GM18519 (cell line): ENCODE data around the gene HMSD.

Experiments
- ATAC-seq: cut with Tn5 transposase; IDR thresholded peaks from one replicate; pipeline ENCODE4 v1.9.1; 2021; ENCODE audit warnings: mild to moderate bottlenecking, moderate library complexity; ENCODE audit not compliant: unreplicated experiment, low FRiP score

HMSD gene

DNA sequence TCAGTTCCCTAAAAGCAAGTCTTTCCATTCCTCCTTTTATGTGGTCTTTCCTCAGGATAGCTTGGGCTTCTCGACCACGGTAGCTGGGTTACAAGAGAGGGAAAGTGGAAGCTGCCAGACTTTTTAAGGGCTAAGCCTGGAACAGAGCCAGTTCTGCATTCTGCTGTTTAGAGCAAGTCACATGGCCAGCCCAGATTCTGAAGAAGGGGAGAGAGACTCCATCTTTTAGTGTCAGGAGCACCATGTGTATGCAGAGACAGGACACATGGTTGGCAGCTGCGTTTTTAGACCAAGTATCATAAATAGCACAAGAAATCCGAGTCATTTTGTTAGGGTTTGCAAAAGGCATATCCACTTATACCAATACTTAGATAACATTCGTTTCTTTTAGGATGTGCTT is 4.7 kb downstream of the HMSD start:
- no peak for ATAC-seq

- no peak for ATAC-seq
These were observed 7.7 kb downstream of the HMSD start for GRCh38 chr18:63956755-63957154.

DNA sequence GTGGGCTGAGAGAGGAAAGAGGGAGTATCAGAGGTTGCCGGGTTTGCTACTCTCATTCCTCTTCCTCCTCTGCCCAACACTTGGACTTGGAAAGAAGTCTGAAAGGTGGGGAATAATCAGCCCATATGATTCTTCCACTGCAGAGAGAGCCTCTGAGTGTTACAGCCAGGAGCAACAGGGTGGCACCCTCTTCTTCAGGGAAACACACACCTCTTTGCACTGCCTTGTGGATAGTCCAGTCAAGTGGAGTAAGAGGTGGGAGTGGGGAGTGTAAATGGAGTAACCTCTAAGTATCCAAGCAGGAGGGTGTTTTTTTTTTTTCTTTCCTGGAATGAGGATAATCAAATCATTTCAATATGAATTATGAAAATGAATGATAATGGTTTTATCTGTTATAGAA is 11.8 kb downstream of the HMSD start:
- ATAC-seq = no peak

DNA sequence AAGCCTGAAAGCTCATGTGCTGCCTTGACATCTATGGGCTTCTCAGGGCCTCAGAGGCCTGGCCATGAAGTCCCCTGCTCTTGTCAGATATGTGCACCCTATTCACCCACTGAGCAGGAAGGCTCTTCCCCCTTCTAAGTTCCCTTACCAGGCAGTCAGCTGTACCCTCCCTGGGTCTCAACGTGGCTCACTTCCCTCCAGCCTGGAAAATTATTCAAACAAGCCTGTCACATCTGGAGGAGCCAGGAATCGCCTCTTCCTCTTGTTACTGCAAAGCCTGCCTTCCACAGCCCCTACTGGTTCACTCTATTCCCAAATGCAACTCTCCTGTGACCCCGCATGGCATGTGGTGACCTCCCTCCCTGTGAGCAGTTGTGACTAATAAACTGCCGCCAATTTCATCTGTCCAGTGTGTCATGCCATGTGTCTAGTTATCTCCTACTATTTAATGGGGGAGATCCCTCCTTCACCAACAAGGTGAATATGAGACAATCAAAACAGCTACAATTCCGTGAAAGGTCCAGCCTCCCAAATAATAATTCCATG is 12.4 kb downstream of the HMSD start:
- ATAC-seq = no peak

GRCh38 chr18:63962137-63962536 is 13.0 kb downstream of the HMSD start:
- ATAC-seq = no peak

DNA sequence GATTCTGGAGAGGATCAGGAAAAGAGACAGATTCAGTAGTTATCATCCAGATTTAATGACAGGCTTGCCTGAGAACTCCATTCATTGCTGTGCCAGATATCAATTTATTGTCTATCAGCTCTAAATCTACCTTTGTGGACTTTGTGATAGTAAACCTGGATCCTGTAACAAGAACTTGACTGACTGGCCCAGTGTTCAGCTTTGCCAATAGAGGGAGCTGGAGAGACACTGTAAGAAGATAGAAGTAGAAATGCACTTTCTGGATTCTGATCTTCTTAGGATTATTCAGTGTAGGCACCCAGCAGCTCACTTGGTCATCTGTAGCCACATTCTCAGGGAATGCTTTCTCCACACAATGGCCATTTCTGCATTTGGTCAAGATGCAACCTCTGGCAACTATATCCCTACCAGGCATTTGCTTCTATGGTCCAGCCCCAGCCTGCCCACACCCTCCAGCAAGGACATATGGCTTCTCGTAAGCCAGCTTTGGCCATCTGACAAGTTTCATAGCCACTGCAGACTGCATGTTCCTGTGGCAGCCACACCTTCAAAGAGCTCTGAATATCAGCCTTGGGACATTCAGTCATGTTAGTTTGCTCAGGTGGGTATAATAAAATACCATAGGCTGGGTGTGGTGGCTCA is 14.6 kb downstream of the HMSD start:
- ATAC-seq = peak; percentile 67

GRCh38 chr18:63964908-63965307 is 15.8 kb downstream of the HMSD start:
- no peak for ATAC-seq

GRCh38 chr18:63965716-63966330 is 16.7 kb downstream of the HMSD start:
- no peak for ATAC-seq

- ATAC-seq = peak; percentile 82
These were observed 21.1 kb downstream of the HMSD start, which contains the start of gene SERPINB8 for GRCh38 chr18:63969942-63970808. TSS of gene SERPINB8 (plus strand) at chr18:63970081. CDS start at chr18:63978309, 8,228 bp downstream.

DNA sequence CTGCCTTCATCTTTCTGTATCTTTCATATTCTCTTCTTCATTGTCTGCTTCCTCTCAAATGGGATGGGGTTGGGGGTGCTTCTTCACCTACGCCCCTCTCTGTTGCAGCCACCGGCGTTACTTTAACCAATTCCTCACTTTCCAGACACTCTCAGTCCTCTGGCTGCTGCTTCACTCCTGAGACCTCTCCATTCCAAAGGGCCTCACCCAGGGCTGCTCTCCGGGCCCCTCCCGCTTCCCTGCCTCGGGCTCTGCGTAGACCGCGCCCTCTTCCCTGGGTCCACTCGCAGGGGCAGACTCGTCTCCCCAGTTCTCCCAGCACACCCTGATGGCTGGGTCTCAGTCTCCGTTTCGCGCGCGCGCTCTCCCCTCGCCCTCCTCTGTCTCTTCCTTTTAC is 21.7 kb downstream of the HMSD start:
- ATAC-seq = no peak

DNA sequence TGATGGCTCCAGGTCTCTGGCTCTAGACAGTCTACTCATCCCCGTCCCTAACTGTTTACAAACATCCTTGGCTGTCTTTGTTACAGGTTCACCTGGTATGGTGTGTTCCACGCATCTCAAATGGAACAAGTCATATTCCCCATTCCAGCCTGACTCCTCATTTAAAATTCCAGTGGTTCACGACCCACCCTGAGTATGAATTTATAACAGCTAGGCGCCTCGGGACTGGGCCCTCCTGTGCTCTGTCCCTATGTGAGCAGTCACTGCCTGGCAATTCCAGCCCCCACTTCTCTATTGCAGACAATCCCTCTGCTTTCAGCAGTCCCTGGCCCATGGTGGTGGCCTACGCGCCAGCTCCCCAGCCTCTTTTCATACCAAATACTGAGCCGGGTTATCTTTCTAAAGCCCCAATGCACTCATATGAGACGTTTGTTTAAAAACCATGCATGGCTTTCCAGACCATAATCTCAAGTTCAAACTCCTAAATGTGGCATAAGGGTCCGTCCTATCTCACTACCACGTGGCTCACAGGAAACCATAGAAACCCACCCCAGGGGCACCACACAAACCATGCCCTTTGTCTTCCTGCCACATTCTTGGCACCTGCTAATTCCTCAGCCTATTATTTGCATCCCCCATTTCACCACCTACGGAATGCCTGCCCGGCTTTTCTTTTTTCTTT is 22.4 kb downstream of the HMSD start:
- no peak for ATAC-seq

- no peak for ATAC-seq
These were observed 22.9 kb downstream of the HMSD start for GRCh38 chr18:63972002-63972376.

DNA sequence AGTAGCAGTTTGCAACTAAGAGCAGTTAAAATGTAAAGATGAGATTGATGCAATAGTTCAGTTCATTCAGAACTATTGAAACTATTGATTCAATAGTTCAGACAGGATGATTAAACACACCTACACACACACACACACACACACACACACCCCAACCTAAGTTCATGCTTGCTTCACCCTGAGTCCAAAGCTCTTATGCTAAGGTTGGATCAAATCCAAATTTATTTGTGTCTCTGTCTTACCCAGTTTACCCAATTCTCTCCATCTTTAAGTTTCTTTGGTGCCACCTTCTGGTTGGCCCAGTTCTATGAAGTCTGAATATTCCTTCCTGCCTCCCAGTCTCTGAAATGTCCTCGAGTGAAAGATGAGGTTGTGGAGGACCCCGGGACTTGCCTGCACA is 25.9 kb downstream of the HMSD start:
- no peak for ATAC-seq

- no peak for ATAC-seq
These were observed 26.5 kb downstream of the HMSD start for GRCh38 chr18:63975628-63976027.

DNA sequence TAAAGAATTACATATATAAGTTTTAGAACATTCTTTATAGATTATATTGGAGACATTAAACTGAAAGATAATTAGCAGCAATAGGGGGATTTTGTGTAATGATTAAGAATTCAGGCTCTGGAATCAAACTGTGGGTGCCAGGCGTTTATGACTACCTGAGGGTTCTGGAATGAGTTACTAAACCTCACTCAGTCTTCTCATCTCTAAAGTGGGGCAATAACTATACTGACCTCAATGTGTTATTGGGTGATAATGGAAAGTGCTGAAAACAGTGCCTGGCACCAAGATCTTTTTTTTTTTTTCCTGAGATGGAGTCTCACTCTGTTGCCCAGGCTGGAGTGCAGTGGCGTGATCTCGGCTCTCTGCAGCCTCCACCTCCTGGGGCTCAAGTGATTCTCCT is 27.9 kb downstream of the HMSD start:
- ATAC-seq = no peak

GRCh38 chr18:63979409-63979920 is 30.4 kb downstream of the HMSD start:
- peak; percentile 63 for ATAC-seq

GRCh38 chr18:63980027-63980426 is 30.9 kb downstream of the HMSD start:
- no peak for ATAC-seq

DNA sequence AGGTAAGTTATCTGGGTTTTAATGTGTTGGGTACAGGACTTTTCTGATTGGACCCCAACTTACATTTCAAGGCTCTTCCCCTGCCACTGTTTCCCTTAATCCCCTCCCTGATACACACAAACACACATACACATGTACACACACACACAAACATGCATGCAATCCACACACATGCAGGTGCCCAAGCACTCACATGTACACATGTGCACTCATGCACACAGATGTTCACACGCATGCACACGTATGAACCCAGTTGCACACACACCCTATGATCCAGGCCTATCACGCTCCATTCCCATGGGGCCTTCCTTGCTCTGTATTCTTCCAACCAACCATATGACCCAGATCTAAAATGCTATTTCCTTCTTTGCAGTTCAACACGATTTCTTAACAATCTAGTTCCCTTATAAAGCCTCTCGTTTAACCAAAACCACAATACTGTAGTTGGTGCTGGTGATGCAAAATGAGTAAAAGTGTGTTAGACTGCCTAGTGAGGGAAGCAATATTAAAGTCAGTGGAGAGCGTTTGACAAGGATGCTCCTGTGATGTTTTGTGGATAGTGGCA is 31.9 kb downstream of the HMSD start:
- no peak for ATAC-seq

GRCh38 chr18:63981719-63982118 is 32.6 kb downstream of the HMSD start:
- no peak for ATAC-seq

DNA sequence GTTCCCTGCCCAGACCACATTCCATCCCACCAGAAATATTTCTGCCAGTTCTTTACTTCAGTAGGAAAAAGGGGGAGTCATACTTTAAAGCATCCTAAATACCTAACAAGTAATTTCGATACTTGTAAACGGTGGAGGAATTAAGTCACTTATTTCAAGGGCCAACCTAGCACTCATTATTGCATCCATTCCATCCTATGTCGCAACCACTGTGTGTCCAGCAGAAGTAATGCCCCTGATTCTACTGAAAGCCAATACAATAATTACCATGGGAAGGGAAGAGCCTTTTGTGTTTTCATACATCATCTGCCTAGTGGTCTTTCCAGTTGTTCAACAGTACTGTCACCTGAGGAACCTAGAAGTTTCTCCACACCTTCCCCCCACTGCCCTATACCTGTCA is 33.3 kb downstream of the HMSD start:
- no peak for ATAC-seq
